H9 (cell line): ENCODE measurements around the gene NUP37. TPM values are rescaled to one million over a fixed set of nuclear protein-coding genes. Genes with fewer than 3 reads are reported as not detected.

Experiments
- DNase-seq: peaks from one replicate; pipeline ENCODE4 v3.0.0-alpha.2; 2017
- H2AFZ ChIP-seq: one replicate; pipeline ENCODE4 v1.6.1; 2013; ENCODE audit warnings: mild to moderate bottlenecking, low read length, control low read depth, moderate library complexity
- H2AK5ac ChIP-seq: 2 replicates; pipeline ENCODE4 v1.6.1; 2013; ENCODE audit warnings: low read length, control low read depth, mixed read lengths; ENCODE audit not compliant: insufficient read length
- H2BK120ac ChIP-seq: one replicate; pipeline ENCODE4 v1.6.1; 2013; ENCODE audit warnings: low read depth, mild to moderate bottlenecking, low read length, control low read depth, inconsistent platforms; ENCODE audit not compliant: poor library complexity, severe bottlenecking
- H2BK12ac ChIP-seq: 2 replicates; pipeline ENCODE4 v1.6.1; 2013; ENCODE audit warnings: low read length, control low read depth, mixed read lengths, low read depth; ENCODE audit not compliant: insufficient read length
- H2BK15ac ChIP-seq: 2 replicates; pipeline ENCODE4 v1.6.1; 2013; ENCODE audit warnings: low read depth, low read length, control low read depth
- H2BK20ac ChIP-seq: one replicate; pipeline ENCODE4 v1.6.1; 2013; ENCODE audit warnings: low read depth, mild to moderate bottlenecking, low read length, control low read depth, inconsistent platforms; ENCODE audit not compliant: poor library complexity, severe bottlenecking
- H2BK5ac ChIP-seq: 2 replicates; pipeline ENCODE4 v1.6.1; 2013; ENCODE audit warnings: low read length, control low read depth, mixed read lengths; ENCODE audit not compliant: insufficient read length
- H3K14ac ChIP-seq: 2 replicates; pipeline ENCODE4 v1.6.1; 2013; ENCODE audit warnings: low read length, control low read depth; ENCODE audit not compliant: insufficient read depth
- H3K18ac ChIP-seq: 2 replicates; pipeline ENCODE4 v1.6.1; 2013; ENCODE audit warnings: low read depth, mild to moderate bottlenecking, mixed read lengths, low read length, control low read depth; ENCODE audit not compliant: insufficient read length
- H3K23ac ChIP-seq: 2 replicates; pipeline ENCODE4 v1.6.1; 2013; ENCODE audit warnings: low read length, control low read depth, mixed read lengths, low read depth; ENCODE audit not compliant: insufficient read length
- H3K23me2 ChIP-seq: 2 replicates; pipeline ENCODE4 v1.6.1; 2013; ENCODE audit warnings: low read depth, mild to moderate bottlenecking, mixed read lengths, low read length, control low read depth; ENCODE audit not compliant: insufficient read length, poor library complexity, severe bottlenecking
- H3K27ac ChIP-seq: 2 replicates; pipeline ENCODE4 v1.5.1; 2013; ENCODE audit warnings: low read length, control low read depth, mixed read lengths, low read depth; ENCODE audit not compliant: insufficient read length
- H3K27me3 ChIP-seq: 2 replicates; pipeline ENCODE4 v1.6.1; 2013; ENCODE audit warnings: low read length, control low read depth, inconsistent platforms; ENCODE audit not compliant: insufficient read depth
- H3K4ac ChIP-seq: 2 replicates; pipeline ENCODE4 v1.6.1; 2013; ENCODE audit warnings: low read depth, mild to moderate bottlenecking, control low read depth, inconsistent platforms, low read length, moderate library complexity
- H3K4me1 ChIP-seq: 2 replicates; pipeline ENCODE4 v1.6.1; 2013; ENCODE audit warnings: low read length, control low read depth, inconsistent platforms; ENCODE audit not compliant: insufficient read depth
- H3K4me2 ChIP-seq: 2 replicates; pipeline ENCODE4 v1.6.1; 2013; ENCODE audit warnings: low read length, control low read depth, mixed read lengths; ENCODE audit not compliant: insufficient read length, insufficient read depth
- H3K56ac ChIP-seq: 2 replicates; pipeline ENCODE4 v1.6.1; 2013; ENCODE audit warnings: low read depth, mild to moderate bottlenecking, mixed read lengths, low read length, control low read depth; ENCODE audit not compliant: insufficient read length
- H3K79me1 ChIP-seq: 2 replicates; pipeline ENCODE4 v1.6.1; 2013; ENCODE audit warnings: low read depth, mild to moderate bottlenecking, moderate library complexity, low read length, control low read depth, inconsistent platforms; ENCODE audit not compliant: insufficient read depth, poor library complexity, severe bottlenecking
- H3K79me2 ChIP-seq: 2 replicates; pipeline ENCODE4 v1.6.1; 2013; ENCODE audit warnings: low read length, control low read depth, inconsistent platforms; ENCODE audit not compliant: insufficient read depth
- H3K9ac ChIP-seq: 2 replicates; pipeline ENCODE4 v1.6.1; 2013; ENCODE audit warnings: low read length, control low read depth, mixed read lengths; ENCODE audit not compliant: insufficient read length; ENCODE audit errors: extremely low read depth
- H3K9me3 ChIP-seq: one replicate; pipeline ENCODE4 v1.6.1; 2013; ENCODE audit warnings: low read depth, low read length, inconsistent platforms; ENCODE audit not compliant: control insufficient read depth
- H3T11ph ChIP-seq: one replicate; pipeline ENCODE4 v1.6.1; 2013; ENCODE audit warnings: mild to moderate bottlenecking, low read length, control low read depth, inconsistent platforms
- H4K20me1 ChIP-seq: one replicate; pipeline ENCODE4 v1.6.1; 2013; ENCODE audit not compliant: control insufficient read depth, insufficient read length, insufficient read depth
- H4K5ac ChIP-seq: 2 replicates; pipeline ENCODE4 v1.6.1; 2013; ENCODE audit warnings: low read depth, mild to moderate bottlenecking, mixed read lengths, low read length, control low read depth; ENCODE audit not compliant: insufficient read length
- H4K8ac ChIP-seq: replicated peaks from 2 replicates; pipeline ENCODE4 v1.6.1; 2013; ENCODE audit warnings: low read length, control low read depth, mixed read lengths, low read depth; ENCODE audit not compliant: insufficient read length
- H4K91ac ChIP-seq: 2 replicates; pipeline ENCODE4 v1.6.1; 2013; ENCODE audit warnings: low read depth, mild to moderate bottlenecking, moderate library complexity, mixed read lengths, low read length, control low read depth; ENCODE audit not compliant: insufficient read length
- H3K27ac Mint-ChIP-seq, 3 experiments: 2 replicates in 2 of 3; 3 replicates in 1 of 3; pipeline ENCODE4 v1.8.0; 2020 to 2021; ENCODE audit warnings: mixed read lengths in 3 of 3, mild to moderate bottlenecking in 1 of 3, moderate library complexity in 1 of 3
- H3K27me3 Mint-ChIP-seq: 2 replicates; pipeline ENCODE4 v1.8.0; 2021; ENCODE audit warnings: low read depth, mild to moderate bottlenecking, moderate library complexity, mixed read lengths
- H3K36me3 Mint-ChIP-seq, 3 experiments: 2 replicates in 2 of 3; 3 replicates in 1 of 3; pipeline ENCODE4 v1.8.0; 2020 to 2021; ENCODE audit warnings: low read depth in 3 of 3, mixed read lengths in 3 of 3; ENCODE audit not compliant: insufficient read depth in 1 of 3
- H3K4me1 Mint-ChIP-seq, 2 experiments: 2 replicates each; pipeline ENCODE4 v1.8.0; 2020; ENCODE audit warnings: mixed read lengths in 2 of 2
- H3K4me3 Mint-ChIP-seq, 2 experiments: 2 replicates in 1 of 2; 3 replicates in 1 of 2; pipeline ENCODE4 v1.8.0; 2020 to 2021; ENCODE audit warnings: mild to moderate bottlenecking in 2 of 2, mixed read lengths in 2 of 2, moderate library complexity in 1 of 2
- H3K9me3 Mint-ChIP-seq, 2 experiments: 2 replicates in 1 of 2; 3 replicates in 1 of 2; pipeline ENCODE4 v1.8.0; 2020; ENCODE audit warnings: mild to moderate bottlenecking in 2 of 2, mixed read lengths in 2 of 2, moderate library complexity in 1 of 2
- WGBS: extraction: QIAGEN DNeasy Blood & Tissue Kit; methylation state at CpG from one replicate; pipeline ENCODE4 v1.1.7; 2013; ENCODE audit warnings: missing lambda C conversion rate, low lambda C conversion rate, mixed read lengths; ENCODE audit not compliant: insufficient read length; ENCODE audit errors: extremely low coverage; 5-methylcytosine and 5-hydroxymethylcytosine counted together
- total RNA-seq: library from RNA; stranded (reverse); gene quantifications from 2 replicates; pipeline ENCODE4 v1.2.1, GENCODE V29; 2021
- TF ChIP-seq, protein P1 (sequence below): fragments of 200-600 bp; sonication (generic); conservative IDR thresholded peaks from 3 replicates; pipeline ENCODE4 v1.8.0; 2021; ENCODE audit warnings: antibody characterized with exemption, mild to moderate bottlenecking

NUP37 gene
- total RNA-seq, 1 experiment from 2014 or later, result 62.5 TPM

DNA sequence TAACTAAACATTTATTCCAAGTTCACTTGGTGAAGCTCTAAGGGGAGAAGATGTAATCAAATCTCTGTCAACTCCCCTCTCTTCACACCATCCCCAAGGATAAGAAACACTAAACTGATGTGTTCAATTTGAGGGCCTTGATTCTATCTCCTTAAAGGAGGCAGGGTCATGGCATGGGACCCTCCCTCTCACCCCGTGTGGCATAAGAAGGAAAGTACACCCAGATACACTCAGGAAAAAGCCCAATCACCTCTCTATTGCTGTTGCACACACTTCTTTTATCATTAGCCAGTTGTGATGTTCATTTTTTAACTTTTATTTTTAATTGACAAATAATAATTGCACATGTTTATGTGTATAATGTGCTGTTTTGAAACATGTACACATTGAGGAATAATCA, 93.2 kb downstream of the NUP37 start:
- H4K20me1 ChIP-seq, result no peaks in the 10 kb centered on the region
- H3K4ac ChIP-seq, result no peak overlapping the region
- no CpG with 5 or more reads among the region's 1 CpG for WGBS
- H3K27me3 Mint-ChIP-seq, result no peaks in the 10 kb centered on the region
- H3K4me1 ChIP-seq, result no peaks in the 10 kb centered on the region
- no peak overlapping the region for H3K23ac ChIP-seq
- H3K9me3 ChIP-seq, result no peaks in the 10 kb centered on the region
- no peak overlapping the region for H3K4me3 Mint-ChIP-seq
- H2BK5ac ChIP-seq, result no peak overlapping the region
- no peak overlapping the region for H3K4me2 ChIP-seq
- no peak overlapping the region for H3K18ac ChIP-seq
- H3K79me2 ChIP-seq, result no peaks in the 10 kb centered on the region
- no peak overlapping the region for H4K91ac ChIP-seq
- H2BK15ac ChIP-seq, result no peak overlapping the region
- H2AK5ac ChIP-seq, result no peak overlapping the region
- H2AFZ ChIP-seq, result no peak overlapping the region
- H3K27me3 ChIP-seq, result no peaks in the 10 kb centered on the region
- no peaks in the 10 kb centered on the region for H3K4me1 Mint-ChIP-seq
- no peak overlapping the region for H3K27ac Mint-ChIP-seq
- no peak overlapping the region for H3K56ac ChIP-seq
- no peak overlapping the region for H2BK120ac ChIP-seq
- H3K36me3 Mint-ChIP-seq, result no peaks in the 10 kb centered on the region
- no peak overlapping the region for H4K5ac ChIP-seq
- no peak overlapping the region for H3K9ac ChIP-seq
- H3K79me1 ChIP-seq, result no peaks in the 10 kb centered on the region
- no peak for DNase-seq
- H3K23me2 ChIP-seq, result no peaks in the 10 kb centered on the region
- no peaks in the 10 kb centered on the region for H3K9me3 Mint-ChIP-seq
- no peak overlapping the region for H4K8ac ChIP-seq
- no peak overlapping the region for H3K27ac ChIP-seq
- no peak overlapping the region for H3T11ph ChIP-seq
- TF ChIP-seq, protein P1, sequence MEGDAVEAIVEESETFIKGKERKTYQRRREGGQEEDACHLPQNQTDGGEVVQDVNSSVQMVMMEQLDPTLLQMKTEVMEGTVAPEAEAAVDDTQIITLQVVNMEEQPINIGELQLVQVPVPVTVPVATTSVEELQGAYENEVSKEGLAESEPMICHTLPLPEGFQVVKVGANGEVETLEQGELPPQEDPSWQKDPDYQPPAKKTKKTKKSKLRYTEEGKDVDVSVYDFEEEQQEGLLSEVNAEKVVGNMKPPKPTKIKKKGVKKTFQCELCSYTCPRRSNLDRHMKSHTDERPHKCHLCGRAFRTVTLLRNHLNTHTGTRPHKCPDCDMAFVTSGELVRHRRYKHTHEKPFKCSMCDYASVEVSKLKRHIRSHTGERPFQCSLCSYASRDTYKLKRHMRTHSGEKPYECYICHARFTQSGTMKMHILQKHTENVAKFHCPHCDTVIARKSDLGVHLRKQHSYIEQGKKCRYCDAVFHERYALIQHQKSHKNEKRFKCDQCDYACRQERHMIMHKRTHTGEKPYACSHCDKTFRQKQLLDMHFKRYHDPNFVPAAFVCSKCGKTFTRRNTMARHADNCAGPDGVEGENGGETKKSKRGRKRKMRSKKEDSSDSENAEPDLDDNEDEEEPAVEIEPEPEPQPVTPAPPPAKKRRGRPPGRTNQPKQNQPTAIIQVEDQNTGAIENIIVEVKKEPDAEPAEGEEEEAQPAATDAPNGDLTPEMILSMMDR, result peak; percentile 52
- H3K14ac ChIP-seq, result no peak overlapping the region
- no peak overlapping the region for H2BK12ac ChIP-seq
- no peak overlapping the region for H2BK20ac ChIP-seq
